UCSD-AML1 (cell line): ENCODE measurements around the gene SSH2.

Experiments used
- DNase-seq: peaks from one replicate; lab custom pipeline; 2025; ENCODE audit not compliant: unreplicated experiment; lab: John Stamatoyannopoulos, UW

The SSH2 gene

DNA sequence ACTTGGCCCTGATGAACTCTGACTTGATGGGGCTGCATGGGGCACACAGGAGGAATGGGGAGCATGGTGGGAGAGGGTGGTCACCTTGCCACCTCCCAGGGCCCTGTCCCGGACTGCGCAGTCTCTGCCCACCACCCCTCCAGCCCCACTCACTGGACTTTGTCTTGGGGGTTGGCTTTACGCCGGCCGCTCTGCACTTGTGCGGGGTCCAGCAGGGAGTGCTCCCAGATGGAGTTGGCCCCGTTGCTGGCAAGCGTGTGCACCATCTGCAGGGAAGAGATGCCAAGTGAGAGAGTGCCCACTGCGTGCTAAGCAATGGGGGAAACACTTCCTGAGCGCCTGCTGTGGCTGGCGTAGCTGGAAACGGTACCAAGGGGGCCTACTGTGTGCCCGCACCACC lies 347.3 kb downstream of the SSH2 start:
- DNase-seq = no peak

DNA sequence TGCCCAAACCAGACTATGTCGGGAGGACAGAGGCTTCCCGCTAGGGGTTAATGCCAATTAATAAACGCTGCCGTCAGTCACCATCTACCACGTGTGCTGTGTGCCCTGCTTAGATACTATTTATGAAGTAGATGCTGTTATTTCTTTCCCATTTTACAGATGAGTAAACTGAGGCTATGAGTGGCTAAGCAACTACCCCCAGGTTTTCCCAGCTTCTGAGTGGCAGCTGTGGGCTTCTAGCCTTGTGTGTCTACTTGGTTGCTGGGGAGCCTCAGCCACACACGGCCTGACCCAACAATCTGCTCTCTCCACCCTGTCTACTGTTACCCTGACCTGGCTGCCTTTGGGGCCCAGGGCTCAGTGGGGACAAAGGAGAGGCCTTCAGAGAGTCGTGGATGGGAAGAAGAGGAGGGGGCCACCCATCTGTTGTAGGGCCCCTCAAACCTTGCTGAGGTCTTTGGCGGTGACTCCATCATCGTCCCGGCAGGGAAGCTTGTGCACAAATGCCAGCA lies 347.7 kb downstream of the SSH2 start:
- no peak for DNase-seq

DNA sequence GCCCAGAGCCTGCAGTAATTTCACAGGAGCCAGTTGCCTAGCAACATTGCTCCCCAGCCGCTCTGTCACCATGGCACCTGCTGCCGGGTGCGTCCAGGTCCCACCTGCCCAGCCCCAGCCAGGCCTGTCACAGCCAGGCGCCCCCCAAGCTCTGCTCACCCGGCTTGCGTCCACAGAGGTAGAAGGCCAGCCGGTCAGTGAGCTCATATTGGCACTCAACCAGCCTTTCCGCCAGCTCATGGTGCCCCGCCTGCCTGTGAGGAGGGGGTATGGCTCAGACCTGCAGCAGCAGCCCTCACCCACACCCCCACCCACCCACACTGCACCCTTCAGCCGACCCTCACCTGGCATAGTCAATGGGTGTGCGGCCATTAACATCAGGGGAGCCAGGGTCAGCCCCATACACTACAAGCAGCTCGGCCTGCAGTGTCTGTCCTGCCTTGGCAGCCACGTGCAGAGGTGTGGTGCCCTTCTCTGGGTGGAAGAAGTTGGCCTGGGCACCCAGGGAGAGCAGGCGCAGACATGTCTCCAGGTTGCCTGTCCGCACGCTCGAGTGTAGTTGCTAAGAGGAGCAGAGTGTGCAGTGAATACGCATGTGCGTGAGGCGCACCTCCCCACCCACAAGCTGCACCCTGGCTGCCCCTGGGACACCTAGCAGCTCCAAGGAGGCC lies 348.3 kb downstream of the SSH2 start:
- no peak for DNase-seq

DNA sequence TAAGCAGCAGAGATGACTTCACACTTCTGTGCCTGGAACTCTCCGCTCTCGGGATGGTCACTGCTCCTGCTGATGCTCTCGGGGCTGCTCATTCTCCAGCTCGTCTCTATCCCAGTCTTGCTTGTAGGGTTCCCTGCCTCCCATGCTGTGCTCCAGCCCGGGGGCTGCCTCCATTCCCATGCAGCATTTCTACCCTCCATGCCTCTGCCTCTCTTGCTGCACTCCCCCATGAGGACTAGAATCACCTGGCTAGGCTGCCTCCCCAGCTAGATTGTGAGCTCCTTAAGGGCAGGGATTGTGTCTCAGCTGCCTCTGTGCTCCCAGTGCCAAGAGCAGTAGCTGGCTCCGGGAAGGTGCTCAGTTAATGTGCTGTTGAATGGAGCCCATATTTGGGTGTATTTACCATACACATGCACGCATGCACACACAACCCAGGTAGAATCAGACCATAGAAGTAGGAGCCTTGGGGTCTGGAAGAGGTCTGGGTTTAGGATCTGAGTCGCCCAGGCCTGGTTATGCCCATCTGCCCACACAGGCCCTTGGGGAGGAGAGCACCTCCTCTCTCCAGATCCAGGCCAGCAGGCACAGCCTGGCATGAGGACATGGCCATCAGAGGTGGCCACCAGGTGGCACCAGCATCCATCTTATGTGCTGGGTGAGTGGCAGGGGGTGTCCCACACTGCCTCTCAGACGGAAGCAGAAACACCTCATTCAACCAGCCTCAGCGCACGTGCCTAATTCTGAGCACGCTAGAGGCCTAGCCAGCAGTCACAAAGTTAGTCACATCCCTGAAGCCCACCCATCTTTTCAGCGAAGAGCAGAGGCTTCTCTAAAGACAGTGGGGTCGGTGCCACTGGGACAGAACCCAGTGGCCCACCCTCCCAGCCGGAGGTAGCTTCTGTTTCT lies 349.9 kb downstream of the SSH2 start:
- DNase-seq = peak; percentile 81

DNA sequence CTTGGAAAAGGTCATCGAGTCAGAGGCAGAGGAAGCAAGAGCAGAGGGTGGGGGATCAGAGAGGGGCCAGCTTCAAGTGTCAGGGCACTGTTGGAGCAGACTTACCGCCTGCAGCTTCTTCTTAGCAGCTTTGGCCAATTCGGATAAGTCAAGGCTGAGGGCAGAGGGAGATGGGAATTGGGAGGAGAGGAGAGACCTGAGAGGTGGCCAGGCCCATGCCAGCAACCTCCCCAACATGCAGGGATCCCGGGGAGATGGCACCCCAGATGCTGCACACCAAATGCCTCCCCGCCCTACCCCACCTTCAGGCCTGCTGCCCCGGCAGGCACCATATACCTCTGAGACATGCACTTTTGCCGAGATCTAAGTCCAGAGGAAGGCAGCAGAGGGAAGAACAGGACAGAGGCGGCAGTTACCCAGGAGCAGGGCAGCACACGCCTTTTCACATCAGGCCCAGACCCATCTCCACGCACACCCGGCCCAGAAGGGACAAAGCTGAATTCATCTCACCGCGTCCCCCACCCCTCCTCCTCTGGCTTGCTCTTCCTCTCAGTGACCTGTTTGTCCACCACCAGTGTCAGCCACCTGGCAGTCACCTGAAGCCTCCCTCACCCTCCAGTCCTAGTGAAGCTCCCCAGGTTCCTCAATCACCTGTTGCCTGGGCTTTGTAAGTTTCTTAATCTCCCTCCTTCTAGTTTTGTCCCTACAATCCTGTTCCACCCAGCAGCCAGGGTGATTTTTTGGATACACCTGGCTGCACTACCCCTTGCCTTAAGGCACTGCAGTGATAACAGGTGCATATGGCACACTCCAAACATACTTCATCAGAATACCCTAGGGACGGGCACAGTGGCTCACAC lies 351.2 kb downstream of the SSH2 start:
- no peak for DNase-seq

DNA sequence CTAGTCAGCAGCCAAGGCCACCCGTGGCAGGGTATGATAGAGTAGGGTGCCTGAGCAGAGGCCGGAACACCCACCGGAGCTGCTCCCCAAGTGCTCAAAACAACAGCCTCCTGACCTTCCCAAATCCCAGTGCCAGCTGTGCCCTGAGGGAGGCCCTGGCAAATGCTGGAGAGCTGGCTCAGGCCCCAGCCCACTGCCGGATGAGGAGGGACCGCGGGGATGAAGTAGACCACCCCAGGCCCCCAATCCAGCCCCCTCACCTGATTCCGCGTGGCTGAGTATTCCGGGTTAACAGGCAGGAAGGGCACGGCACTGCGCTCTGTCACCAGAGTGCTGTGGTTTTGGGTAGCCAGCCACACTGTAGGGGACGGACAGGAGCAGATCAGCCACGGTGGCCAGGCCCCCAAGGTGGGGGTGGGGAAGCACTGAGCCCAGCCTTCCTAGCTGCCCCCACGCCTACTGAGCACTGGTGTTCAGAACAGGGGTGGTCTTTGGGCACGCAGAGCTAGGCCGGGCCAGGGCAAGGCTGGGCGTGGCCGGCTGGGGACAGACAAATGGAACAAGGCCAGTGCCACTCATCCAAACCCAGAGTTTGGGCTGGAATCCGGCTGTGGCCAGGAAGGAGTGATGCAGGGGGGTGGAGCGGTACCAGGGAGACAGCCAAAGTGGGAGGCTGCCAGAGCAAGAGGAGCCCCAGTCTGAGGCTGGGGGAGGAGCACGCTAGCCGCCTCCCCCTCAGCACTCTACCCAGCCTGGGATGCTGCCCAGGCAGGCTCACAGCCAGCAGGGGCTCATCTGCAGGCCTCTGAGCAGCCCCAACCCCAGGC lies 352.4 kb downstream of the SSH2 start:
- DNase-seq = no peak

DNA sequence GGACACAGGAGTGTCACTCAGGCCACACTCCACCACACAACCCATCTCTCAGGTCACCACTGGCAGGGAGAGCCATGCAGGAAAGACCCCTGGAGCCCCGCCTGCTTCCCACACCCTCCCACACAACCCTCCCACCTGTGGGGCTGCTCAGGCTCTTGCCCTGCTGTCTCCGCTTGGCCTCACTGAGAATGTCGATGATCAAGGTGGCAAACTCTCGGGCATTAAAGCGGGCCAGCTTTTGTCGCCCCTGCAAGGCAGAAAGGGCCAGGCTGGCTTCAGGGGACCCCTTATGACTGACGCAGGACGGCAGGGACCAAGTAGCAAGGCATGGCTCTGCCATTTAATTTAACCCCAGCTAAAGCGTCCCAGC lies 353.0 kb downstream of the SSH2 start:
- DNase-seq = no peak

DNA sequence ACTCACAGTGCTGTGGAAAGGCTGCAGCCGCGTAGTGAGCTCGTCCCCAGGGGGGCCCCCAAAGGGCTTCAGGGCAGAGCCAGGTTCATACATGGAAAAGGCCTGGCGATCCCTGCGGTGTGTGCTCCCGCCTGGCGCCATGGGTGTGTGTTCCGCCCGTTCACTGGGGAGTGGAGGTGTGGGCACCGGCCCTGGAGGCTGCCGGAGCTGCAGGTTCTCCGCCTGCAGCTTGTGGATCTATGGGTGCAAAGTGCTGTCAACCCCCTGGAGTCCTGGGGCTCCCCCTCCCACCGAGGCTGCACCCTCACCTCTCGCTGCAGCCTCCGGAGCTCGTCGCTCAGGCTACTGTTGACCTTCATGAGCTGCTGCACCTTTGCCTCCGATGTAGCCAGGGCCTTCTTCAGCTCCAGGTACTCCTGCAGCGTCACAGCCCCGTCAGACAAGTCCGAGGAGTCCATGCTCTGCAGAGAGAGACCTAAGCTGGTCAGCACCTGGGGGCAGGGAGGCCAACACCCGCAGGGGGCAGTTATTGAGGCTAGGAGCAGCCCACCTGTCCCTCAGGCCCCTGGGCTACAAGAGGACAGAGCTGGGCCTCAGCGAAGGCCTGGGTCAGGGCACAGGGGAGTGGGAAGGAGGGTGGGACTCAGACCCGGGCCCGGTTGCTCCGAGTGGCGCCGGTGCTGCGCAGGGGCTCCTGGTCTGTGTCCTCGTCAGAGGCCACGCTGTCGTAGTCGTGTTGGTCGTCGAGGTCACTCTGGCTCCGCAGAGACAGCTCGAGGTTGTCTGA lies 353.6 kb downstream of the SSH2 start:
- DNase-seq = no peak
